Hypothalamus (tissue), 51 donors: ENCODE data around the gene MYCBPAP.

Source experiments
- DNase-seq, 51 donors: peaks; one replicate each; lab custom pipeline; 2025; lab: John Stamatoyannopoulos, UW

Gene MYCBPAP, protein sequence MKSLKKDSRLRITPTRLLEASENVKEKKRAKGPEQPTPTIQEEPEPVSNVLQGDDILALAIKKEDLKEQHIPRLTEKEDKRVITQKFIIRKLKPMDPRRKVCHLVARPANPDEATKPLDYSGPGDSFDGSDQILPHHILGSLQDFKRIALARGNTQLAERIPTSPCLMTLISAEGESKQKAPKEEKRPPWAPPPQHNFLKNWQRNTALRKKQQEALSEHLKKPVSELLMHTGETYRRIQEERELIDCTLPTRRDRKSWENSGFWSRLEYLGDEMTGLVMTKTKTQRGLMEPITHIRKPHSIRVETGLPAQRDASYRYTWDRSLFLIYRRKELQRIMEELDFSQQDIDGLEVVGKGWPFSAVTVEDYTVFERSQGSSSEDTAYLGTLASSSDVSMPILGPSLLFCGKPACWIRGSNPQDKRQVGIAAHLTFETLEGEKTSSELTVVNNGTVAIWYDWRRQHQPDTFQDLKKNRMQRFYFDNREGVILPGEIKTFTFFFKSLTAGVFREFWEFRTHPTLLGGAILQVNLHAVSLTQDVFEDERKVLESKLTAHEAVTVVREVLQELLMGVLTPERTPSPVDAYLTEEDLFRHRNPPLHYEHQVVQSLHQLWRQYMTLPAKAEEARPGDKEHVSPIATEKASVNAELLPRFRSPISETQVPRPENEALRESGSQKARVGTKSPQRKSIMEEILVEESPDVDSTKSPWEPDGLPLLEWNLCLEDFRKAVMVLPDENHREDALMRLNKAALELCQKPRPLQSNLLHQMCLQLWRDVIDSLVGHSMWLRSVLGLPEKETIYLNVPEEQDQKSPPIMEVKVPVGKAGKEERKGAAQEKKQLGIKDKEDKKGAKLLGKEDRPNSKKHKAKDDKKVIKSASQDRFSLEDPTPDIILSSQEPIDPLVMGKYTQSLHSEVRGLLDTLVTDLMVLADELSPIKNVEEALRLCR

DNA sequence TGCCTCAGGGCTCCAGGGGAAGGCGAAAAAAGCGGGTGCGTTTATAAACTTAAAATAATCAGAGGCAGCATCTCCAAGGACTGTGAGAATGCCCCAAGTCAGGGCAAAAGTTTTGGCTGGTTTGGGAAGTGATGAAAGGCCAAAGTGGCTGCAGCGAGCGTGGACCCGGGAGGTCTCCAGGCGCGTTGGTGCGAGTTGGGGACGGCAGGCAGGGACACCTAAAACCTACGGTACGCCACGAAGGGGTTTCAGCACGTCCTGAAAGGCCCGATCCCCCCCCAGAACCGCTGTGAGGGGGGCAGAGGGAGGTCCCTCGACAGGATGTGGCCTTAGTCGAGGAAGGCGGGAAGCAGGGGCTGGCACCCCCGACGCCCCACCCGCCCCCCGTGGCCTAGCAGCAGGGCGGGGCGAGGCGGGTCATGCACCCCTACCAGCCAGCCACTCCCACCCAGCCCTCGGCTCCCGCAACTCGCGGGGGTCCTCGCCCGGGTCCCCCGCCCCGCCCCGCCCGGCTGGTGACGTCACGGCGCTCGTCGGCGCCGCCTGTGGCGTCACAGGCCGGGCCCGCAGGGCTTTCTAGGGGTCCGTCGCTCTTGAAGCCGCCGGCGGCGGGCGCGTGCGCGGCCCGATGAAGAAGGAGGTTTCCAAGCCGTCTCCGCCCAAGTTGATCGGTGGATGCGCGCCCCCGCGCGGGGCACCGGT, at the start of gene MYCBPAP:
Gene MYCBPAP (plus strand): TSS at position 569 of the 702 bp plus-strand sequence. CDS start 236 bp downstream, outside the sequence.
- peak in 48 of 51 donors; percentile 7 to 84 (median 64) for DNase-seq

DNA sequence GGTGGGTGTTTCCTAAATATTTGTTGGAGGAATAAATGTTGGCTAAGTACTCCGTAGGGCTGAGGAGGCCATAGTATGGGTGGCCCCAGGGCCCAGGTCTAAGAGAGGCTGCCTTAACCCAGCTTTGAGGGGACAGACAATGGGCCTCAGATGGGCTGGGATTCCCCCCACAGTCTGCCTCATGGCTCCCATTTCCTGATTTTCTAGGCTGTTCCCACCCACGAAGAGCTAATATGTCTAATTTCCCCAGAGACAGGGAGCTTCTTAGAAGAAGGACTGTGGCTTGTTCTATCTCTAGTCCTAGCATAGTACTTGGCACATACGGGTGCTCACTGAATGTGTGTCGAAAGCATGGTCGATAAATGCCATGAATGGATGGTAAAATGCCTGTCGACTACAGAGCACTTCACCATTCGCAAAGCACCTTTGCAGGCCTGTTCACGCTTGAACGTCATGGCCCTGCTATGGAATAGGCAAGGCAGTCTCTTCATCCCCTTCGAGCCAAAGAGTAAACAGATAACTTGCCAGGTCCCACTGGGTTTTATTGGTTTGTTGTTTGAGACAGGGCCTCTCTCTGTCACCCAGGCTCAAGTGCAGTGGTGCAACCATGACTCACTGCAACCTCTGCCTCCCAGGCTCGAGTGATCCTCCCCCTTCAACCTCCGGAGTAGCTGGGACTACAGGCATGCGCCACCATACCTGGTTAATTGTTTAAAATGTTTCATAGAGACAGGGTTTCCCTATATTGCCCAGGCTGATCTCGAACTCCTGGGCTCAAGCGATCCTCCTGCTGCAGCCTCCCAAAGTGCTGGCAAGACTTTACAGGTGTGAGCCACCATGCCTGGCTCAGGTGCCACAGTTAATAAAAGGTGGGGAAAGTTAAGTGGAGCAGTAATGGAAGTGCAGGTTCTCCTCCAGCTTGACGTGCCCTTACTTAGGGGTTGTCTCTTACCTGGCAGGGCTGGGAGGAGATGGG, 49.2 kb upstream of the MYCBPAP start:
- DNase-seq = no peak

DNA sequence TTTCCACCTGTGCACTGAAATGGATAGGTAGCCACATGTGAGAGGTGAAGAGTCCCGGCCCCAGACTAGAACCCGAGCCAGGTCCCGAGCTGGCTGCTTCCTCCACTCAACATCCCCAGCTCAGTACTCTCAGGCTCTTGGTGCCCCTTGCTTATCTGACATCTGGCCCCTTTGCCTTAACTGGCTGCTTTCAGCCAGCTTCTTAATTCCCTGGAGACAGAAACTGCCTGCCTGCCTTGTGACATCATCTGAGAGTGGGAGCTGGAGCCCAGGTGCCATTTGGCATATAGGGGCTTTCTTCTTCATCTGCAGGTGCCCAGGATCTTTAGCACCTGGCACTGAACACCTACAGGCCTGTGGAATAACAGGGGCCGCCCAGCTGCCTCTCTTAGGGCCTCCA, 48.5 kb upstream of the MYCBPAP start:
- DNase-seq = no peak

DNA sequence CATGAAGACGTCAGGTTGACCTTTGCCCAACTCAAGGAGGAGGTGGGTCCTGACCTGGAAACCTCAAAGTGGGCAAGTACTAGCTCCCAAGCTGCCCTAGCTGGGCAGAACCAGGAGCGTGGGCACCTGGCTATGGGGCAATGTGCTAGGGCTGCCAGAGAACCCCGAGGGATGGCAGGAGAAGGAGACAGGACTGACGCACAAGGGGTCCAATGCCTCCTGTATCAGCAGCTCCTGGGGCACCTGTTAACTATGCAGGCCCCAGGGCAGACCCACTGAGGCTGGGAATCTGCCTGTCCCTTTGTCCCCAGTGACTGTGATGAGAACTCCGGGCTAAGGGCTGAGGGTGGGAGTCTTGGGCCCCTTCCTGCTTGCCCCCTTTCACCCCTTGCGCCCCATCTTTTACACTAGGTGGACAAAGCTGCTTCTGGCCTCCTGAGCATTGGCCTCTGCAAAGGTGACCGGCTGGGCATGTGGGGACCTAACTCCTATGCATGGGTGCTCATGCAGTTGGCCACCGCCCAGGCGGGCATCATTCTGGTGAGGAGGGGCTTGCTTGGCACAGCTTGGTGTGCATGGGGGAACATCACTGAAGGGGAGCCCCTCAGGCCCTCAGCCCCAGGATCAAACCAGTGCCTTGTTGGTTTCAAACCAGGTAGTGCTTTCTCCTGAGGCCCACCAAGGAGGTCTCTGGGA, 47.3 kb upstream of the MYCBPAP start:
- DNase-seq = no peak

DNA sequence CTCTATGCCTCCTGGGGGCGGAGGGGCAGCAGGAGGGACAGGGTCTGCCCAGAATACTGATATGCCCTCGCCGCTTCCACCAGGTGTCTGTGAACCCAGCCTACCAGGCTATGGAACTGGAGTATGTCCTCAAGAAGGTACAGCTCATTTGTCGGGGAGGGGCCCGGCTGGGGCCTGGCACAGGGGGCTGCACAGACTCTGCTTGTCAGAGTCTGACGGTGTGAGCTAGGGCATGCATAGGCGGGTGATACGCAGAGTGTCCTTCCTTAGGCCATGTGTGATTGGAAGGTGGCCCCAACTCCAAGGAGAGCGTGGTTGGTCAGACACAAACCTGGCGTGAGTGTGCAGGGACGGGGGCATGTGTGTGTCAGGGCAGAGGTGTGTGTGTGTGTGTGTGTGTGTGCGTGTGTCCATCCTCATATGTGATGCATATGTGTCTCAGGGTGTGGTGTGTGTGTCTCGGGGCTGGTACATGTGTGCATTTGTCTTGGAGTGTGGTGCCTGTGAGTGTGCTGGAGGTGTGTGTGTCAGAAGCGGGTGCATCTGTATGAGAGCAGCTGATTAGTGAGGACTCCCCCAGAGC, 46.6 kb upstream of the MYCBPAP start:
- DNase-seq = no peak

DNA sequence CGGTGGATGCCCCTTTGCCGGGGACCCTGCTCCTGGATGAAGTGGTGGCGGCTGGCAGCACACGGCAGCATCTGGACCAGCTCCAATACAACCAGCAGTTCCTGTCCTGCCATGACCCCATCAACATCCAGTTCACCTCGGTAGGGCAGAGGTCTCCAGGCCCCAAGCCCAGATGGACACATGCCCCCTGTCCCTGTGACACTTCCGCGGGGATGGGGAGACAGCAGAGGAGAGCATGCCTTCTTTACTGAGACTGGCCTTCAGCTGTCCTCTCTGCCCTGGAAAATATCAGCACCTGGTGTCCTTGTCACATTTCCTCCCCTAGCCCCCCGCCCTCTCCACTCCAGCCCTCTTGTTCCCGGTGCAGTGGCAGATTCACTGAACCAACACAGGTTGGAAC, 45.8 kb upstream of the MYCBPAP start:
- DNase-seq = no peak

DNA sequence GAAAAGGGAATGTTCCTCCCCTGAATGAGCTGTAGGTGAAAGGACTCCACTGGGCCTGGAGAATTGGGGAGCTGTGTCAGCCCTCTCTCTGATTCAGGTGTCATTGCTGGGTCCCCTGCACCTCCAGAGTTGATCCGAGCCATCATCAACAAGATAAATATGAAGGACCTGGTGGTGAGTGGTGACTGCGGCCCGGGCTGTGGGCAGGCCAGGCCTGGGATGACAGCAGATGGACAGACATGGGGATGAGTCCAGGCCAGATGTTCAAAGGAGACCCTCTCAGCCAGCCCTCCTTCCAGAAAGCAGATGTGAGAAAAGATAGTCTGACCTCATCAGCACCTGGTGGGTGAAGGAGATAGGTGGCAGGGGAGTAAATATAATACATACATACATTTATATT, 44.1 kb upstream of the MYCBPAP start:
- no peak for DNase-seq

DNA sequence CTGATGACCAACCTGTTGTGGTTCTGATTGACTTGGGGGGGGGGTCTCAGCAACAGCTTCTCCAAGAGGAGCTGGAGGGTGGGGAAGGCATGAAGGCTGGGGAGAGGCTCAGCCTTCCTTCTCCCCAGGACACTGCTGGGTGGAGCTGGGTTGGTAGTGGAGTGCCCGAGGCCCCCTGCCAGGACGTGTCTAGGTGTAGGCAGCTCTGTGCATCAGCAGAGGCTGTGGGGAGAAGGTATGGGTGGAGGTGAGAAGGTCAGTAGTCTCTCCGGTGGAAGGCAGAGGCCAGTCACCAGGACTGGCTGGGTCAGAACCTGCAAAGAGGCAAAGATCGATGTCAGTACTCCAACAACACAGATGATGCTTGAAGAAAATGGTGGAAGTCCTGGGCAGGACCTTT, 43.5 kb upstream of the MYCBPAP start:
- DNase-seq = no peak

DNA sequence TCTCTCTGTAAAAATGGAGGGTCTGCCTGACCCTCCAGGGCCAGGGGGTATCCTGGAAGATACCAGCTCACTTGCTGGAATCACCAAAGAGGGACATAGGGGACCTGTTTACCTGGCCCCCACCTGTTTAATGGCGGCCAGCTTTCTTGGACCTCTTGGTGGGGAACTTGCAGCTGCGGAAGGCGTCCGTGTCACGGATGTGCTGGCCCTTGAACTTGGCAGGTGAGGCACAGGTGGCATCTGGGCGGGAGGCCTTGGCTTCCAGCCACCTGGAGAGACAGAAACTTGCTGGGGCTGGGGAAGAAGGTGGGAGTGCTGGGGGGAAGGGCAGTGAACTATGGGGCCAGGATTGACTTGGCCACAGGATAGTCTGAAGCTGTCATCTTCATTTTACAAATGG, 43.1 kb upstream of the MYCBPAP start:
- DNase-seq = no peak

DNA sequence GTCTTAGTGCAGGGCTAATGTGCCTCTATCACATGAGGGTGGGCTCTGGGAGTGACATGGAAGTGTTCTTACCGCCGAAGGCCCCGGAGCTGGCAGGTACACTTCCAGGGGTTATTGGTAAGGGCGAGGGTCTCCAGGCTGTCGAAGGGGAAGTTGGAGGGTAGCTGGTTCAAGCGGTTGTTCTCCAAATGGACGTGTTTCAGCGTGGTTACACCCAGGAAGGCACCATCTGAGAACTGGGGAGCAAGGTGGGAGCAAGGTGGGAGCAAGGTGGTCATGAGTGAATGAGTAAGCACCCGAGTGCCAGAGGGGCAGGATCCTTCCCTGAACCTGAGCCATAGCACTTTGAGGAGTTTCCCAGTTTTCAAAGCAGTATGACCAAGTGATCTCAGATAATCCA, 42.6 kb upstream of the MYCBPAP start:
- no peak for DNase-seq

DNA sequence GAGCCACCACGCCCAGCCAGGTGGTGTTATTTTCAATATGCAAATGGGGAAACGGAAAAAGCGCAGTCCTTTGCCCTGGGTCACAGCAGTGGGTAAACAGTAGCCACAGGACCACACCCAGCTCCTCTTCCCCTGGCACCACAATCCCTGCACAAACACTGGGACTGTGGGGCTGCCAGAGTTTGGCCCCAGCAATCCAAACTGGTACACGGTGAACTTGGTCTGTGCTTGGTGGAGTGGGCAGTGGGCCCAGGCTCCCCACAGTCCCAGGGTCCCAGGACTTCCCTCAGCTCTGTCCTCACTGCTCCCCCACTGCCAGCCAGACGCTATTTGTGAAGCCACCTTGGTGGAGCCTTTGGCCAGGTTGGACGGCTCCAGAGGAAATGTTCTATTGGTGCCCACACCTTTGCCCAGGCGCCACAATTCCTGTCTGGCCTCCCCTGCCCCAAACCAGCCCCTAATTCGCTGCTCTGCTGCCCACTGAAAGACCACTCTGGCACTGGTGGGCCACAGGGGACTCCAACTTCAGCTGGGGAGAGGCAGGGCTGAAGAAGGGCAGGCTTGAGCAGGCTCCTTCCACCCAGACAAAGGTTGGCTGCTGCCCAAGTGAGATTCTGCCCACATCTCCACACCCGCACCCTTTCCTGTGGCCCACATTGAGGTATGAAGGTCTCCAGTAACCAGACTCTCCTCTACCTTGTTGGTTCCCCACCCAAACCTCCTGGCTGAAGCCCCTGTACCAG, 41.7 kb upstream of the MYCBPAP start:
- DNase-seq = no peak

DNA sequence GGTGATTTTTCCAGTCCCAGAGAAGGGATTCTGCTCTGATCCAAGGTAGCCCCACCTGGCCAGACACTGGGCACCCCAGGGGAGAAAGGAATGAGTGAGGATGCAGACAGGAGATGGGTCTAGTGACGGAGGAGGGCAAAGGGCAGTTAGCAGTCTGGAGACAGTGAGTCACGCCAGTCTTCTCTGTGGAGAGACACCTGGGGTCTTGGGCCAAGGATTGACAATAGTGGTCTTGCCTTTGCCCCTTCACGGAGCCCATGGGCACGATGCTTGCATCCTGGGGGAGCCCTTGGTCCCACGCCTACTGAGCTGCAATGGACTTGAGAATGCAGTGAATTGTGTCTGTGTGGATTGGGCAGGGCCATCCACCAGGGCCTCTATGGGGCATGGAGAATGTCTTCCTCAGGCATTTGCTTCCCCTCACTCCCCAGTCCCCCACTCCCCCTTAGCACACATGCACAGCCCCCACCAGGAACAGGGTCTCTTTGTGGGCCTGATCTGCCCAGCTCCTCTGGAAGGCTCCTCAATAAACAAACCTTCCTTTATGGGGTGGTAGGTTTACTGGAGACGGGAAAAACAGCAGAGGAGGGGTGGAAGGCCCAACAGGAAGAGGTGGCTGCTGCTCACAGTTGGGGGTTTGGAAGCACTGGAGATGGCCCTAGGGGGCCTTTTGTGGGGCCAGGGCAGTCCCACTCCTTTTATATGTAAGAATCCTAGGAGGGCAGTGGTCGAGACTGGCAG, 41.0 kb upstream of the MYCBPAP start:
- DNase-seq = no peak

DNA sequence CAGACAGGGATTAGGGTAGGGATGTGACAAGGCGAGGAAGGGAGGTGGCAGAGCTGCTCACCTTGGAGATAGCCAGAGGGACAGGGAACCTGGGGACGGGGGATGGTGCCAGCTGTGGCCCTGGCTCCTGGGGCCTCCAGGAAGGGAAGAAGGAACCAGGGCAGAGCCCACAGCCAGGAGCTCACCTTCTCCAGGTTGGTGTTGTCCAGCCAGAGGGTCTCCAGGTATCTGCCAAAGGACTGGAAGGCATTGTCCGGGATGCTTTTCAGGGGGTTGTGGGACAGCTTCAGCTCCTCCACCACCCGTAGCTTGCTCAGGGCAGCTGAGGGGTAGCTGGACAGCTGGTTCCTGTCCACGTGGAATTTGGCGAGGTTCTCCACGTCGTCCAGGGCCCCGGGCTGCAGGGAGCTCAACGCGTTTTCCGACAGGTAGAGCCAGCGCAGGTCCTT, 40.4 kb upstream of the MYCBPAP start:
- DNase-seq = no peak

DNA sequence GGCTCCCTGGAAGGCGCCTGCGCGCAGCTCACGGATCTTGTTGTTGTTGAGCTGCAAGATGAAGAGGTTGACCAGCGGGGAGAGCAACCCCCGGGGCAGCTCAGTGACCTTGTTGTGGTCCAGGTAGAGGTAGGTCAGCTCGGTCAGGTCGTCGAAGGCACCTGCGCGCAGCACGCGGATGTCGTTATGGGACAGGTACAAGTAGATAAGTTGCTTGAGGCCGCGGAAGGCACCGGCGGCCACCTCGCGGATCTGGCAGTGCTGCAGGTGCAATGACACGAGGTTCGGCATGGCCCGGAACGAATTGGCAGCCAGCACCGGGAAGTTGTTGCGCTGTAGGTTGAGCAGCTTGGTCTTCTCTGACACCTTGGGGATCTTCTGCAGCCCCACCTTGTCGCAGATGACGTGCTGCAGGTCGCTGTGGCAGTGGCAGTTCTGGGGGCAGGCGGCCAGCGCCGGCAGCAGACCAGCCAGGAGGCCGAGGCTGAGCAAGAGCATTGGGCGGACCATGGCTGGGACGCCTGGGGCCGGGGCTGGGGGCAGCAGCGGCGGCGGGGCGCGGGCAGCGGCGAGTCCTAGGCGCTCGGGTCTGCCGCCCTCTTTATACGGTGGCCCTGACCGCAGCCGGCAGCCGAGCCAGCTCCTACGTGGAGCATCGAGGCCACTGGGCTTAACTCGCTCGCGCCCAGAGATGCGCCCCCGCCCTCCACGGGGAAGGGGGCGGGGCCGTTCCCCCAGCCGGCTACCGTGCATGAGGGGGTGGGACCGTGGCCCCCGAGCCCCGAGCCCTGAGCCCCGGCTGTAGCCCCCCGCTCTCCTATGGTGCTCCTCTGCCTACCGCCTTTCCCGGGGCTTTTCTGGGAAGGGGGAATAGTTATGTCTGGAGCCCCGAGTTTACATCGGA, 39.7 kb upstream of the MYCBPAP start, which contains the start of gene CHAD:
Gene CHAD (minus strand): TSS at position 577 of the 904 bp plus-strand sequence. CDS start 67 bp downstream, at position 510.
- DNase-seq = no peak

DNA sequence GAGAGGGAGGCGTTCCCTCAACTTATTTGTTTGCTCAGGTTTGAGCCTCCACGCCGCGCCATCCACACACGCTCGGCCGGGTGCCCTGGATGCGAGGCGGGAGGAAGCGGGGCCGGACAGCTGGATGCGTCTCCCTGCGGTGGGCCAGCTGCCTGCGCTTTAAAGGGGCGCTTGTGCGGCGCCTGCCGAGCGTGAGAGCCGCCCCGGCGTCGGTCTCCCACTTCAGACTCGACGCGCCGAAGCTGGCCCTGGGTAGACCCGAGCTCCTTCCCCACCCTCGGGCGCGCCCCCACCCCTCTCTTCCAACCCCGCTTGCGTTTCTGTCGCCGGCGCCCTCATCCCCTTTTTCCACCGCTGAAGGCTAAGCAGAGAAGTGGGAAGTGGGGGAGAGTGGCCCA, 39.0 kb upstream of the MYCBPAP start:
- no peak for DNase-seq

DNA sequence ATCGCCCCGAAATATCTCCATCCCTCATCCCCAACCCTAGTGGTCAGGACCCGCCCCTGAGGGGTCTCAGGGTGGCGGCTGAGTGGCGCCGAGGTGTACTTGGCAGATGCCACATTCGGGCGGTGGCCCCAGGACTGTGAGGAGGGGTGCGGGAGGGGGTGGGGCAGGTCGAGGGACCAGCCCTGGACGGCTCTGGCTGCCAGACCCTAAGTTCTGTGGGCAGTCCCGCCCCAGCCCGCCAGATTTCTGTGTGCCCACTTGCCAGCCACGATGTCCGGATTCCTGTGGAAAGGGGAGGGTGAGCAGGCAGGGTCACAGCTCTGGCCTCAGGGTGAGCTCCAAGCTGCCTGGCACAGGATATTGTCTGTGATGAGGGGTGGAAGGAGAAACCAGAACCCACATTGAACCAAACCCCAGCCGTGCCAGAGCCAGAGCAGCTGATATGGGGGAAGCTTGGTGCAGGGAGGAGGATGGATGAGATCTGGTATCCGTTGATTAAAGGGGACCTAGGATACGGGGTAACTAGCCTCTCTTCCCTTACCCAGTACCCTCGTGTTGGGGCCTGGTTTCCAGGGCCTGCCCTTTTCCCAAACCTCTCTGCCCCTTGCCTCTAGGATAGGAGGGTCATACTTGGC, 38.5 kb upstream of the MYCBPAP start:
- no peak for DNase-seq
